DMS153 (cell line): ENCODE data around the gene TACC2.

ENCODE experiments used
- DNase-seq: peaks from one replicate; lab custom pipeline; 2025; lab: John Stamatoyannopoulos, UW

TACC2 gene

DNA sequence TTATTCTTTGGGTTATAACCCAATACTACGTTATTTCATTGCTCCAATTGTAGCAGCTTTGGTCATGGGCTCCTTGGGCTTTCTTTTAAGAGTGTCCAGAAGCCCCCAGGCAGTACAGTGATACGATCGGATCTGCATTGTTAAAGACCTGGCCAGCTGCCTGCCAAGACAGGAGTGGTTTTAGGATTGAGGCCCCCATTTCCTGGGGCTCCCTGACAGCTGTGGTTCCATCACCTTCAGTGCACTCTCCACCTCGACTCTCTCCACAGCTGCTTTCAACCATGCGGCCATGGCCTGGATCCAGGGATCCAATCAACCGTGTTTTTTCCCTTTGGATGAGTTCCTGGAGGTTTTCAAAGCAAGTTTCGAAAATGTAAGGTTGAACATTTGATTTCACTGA is 158.7 kb downstream of the TACC2 start:
- no peak for DNase-seq

DNA sequence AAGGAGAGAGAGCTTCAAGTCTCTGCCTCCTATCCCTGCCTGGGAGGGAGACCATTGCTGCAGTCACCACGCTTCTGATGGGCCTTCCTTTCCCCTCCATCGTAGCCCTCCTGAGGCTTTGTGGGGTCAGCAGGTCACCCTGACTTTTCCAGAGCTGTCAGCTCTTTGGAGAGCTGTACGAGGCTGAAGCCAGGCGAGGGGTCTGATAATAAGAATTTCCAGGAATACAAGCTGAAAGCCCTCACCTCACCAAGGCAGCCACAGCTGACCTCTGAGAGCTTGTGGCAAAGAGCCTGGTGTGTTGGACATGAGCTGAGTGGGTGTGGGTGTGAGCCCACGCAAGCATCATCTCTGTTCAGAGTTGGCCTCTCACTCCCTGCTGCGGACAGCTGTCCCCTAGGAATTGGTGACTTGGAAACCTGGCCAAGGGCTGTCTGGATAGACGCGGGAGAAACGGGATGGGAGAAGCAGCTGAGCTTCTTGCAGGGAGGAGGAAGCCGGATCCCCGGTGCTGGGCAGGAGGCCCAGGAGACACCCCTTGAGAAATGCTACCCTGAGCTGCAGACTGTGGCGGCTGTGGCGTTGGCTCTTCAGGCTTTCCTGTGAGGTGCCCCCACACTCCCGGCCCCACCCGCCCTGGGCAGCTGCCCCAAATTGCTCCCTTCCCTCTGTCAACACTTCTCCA is 160.1 kb downstream of the TACC2 start:
- no peak for DNase-seq

DNA sequence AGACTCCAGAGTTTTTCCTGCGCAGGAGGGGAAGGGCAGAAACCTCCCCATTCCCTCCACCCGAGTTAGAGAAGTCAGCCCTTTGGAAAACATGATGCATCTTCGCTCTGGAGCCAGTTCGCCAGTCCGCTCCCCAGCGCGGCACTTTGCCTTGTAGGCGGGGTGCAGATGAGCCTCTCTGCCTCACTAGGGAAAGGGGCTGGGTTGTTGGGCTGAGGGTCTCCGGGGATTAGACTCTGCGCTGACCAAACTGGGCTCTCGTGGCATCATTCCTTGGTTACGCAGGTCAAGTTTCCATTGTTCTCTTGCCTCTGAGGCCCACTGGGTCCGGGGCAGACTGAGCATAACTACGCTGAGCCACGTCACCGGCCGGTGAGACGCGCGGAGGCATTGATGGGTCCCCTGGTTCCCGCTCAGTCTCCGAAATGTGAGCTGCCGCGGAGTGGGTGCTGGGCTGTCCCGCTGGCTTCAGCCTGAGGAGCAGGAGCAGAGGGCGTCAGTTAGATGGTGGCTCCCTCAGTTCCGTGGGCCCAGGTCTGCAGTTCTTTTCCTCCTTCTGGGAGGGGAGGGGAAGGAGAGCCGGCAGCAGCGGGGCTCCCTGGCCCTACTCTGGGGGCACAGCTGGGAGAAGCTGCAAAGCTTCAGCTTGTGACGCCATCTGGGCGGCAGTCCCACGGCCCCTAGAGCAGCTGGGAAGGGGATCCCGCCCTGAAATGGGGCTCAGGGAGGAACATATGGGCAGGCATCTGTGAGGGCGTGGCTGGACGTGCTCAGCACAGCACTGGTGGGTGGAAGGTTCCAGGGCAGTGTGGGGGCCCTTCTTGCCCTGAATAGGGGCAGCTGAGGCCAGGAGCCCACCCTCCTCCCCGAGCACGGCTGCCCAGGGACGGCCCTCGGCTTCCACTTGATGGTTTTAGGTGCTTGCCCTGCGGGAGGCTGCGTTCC is 160.9 kb downstream of the TACC2 start:
- no peak for DNase-seq

DNA sequence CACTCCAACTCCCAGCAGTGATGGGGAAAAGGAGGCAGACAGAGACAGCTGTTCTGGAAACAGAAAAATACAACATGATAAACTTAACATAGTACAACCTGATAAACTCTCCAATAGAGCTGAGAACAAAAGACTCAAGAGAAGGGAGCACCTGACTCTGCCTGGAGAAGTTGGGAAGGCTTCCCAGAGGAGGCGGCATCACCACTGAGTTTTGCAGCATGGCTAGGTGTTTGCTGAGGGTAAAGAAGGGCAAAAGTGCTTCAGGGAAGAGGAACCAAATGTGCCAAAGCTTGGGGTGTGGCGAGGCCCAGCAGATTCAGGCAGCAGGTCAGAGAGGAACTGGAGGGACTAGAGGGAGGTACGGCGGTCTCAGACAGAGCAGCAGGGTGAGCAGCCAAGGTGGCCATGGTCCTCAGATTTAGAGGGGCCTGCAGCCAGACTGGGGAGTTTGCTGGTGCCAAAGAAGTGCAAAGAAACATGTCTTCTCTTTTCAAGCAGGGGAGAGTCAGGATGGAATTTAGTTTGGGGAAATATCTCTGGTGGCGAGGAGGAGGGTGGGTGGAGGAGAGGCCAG is 162.2 kb downstream of the TACC2 start:
- no peak for DNase-seq

DNA sequence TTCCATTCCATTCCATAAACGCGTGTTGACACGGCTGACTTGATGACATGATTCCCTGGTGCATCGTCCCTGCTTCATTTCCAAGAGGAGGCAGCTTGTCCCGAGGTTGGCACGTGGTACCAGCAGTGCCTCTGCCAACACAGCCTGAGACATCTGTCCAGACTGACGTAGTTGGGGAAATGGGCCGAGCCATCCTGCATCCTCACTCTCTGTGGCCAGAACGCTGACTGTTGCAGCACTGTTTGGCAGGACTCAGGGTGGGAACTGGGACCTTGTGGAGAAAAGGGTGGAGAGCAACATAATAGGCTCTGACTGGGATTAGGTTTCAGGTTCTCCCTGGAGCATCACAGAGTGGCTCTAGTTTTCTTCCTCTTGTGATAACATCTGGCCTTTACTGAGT is 163.6 kb downstream of the TACC2 start:
- peak; percentile 15 for DNase-seq

DNA sequence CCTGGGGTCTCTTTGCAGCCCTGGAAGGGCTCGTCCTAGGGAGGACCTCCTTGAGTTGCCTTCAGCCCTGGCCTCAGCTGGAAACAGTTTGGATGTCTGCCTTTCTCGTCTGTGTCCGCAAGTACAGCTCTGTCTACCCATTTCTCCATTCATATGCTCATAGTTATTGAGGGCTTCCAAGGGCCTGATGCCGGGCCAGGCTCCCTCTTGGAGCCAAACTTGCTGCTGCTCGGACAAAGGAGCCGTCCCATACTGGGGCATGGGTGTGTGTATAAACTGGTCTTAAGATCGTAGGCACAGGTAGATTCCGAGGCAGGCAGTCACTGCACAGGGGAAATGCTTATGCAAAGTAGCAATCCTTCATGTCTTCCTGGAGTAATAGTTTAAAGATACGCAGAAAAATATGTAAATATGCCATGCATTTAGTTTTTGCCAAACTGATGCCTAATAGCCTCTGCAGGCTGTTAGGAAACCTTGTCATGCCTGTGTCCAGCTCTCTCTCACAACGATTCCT is 165.1 kb downstream of the TACC2 start:
- no peak for DNase-seq

DNA sequence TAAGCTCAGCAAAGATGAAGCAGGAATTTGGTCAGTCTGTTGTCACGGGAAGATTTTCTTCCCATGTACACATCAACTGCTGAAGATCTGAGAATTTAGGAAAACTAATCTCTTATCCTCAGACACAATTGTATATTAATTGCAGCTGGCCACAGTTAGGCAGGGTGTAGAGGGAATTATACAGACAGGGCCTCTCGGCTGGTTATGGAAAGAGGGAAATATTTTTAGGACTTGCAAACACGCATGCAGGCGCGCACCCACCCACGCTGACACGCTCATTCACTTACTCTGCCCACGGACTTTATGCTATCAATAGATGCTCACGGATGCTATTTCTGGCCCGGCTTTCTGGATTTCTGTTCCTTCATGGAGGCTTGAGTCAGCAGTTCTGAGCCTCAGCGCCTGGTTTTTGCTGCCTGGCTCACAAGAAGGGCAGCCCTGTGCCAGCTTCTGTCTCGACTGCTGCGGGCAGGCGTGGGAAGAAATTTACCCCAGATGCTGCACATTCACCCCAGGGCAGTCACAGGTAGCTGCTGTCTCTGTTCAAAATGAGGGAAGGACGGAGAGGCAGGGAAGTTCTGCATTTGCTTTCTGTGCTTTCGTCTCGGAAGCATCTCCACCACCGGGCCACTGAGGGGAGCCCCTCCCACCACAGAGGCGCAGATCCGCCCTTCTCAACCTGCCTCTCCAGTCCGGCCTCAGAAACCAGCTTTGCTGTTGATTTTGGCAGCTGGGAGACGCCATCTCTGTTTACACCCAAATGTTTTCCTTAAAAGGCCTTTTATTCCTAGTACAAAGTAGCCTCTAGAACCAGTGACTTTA is 165.8 kb downstream of the TACC2 start:
- peak; percentile 60 for DNase-seq

DNA sequence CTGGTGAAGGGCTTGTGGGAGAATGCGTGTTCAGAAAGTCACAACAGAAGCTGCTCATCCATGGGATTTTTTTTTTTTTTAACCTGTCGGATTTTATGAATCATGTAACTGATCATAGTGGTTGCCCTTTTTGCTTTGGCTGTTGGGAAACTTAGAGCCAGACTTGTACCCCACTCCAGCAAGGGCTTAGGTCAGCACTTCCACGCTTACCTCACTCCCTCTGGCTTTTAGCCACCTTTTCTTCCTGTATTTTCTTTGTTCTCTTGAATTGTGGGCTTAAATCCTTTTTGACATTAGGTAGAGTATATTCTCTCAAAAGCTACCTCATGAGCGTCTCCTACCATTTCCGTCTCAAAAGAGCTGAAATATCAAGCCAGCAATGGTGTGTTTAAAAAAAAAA is 168.5 kb downstream of the TACC2 start:
- DNase-seq: no peak

DNA sequence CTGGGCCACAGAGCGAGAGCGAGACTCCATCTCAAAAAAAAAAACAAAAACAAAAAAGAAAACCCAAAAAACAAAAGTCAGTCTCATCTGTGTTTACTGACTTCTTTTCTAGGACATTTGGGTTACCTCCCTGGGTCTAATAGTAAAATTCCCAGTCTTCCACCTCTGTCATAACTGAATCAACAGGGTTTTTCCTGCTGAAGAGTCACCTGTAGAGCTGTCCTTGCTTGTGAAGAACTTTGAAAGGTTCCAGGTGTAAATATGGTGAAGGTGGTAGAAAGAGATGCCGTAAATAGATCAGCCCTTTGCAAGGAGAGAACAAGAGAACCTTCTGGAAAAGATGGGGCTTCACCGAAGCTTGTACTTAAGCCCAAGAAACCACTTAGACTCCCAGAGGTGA is 169.4 kb downstream of the TACC2 start:
- no peak for DNase-seq

DNA sequence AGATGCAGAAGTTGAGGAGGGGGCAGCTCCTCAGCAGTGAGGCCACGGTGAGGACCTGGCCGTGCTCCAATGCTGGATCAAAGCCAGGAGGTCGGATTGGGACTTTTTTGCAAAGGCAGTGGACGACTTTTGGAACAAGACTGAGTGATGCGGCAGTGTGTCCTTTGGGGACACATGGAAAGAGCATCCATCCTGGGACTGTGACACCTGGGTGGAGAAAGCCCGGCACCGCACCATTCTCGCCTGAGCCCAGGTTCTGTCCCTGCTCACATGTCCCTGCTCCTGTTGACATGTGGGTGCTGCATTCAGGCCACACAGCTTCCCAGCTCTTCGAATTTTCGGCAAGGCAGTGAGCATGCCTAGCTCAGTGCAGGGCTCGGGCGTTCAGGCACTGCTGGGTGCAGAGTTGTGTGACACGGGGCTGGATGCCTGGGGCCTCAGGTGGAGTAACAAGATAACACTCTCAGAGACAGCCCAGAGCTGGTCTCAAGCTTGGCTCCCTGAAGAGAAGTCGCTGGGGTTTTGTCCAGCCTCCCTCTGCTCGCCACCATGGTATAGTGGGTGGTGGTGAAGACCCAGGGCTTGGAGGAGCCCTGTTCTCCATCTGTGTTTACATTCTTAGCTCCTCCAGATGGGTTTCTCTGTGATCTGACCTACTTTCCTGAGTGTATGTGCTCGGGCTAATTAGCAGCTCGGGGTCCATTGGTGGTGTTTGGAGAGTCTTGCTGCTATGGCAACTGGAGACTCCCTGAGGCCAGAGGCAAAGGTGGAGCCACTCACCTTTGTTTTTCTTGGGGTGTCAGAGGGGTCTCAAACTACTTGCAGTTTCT is 170.4 kb downstream of the TACC2 start:
- no peak for DNase-seq

DNA sequence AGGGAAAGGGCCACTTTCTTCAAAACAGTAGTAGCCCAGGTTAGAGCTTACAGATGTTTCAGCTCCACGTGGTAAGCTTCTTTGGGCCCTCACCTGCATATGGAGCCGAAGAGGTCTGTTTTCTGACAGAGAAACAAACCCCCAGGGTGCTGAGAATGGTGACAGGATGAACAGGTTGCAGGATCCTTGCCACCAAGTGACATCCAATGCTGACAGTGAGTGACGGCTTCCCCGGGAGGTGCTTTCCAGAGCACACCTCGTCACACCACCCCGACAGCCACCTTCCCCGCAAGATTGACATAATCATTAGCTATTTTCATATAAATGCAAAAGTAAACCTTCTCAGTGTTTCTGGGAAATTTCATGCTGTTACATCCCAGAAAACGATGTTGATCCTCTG is 172.8 kb downstream of the TACC2 start:
- DNase-seq: no peak

DNA sequence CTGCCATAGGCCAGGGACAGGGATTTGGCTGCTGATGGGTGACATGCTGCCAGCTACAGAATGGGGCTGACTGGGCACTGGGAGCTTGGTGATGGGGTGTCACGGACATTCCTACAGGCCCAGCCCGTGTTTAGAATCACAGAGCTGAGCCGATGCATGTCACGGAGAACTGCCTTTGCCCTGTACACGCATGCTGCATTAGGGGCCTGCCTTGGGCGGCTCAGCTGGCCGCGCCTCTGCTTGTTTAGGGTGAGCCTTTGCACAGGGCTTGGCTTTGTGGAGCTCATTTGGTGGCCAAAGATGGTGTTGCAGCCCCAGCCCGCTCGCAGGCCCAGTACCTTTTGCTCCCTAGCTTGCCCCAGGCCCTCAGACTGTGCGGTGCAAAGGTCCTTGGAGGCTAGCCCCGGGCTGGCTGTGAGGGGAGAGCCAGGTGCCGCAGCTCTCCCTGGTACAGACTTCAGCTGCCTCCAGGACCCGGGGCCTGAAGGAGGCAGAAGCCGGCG is 173.8 kb downstream of the TACC2 start:
- peak; percentile 52 for DNase-seq

DNA sequence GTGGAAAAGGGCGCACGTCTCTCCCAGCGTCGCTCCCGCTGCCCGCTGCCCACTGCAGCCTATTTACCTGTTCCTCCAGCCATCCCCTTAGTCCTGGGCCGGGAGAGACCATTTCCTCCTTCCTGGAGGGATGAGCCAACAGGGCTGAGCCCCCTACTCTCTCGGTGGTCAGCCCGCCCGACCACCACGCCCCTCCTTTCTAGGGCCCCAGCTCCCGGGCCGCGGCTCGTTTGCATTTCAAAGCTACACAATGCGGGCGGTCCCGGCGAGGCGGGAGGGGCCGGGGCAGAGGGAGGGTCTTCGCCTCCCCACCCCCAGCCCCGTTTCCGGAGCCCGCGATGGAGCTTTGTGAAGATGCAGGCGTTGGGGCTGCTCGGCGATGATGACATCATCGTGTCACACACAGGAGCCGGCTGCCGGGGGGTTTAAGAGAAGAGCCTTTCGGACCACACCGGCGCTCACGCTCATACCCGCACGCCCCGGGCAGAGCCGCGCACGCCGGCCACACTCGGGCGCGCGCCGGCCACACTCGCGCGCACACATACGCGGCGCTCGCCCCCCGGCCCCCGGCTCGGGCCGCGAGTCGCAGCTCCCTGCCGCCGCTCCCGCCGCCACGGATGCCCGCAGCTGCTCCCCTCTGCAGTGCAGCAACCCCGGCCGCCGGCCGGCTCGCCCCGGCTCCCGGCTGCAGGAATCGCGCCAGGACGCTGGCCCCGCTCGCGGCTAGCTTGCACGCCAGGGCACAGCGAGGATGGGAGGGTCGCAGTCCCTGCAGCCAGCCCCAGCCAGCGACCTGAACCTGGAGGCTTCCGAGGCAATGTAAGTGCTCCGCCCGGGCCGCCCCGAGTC is 174.4 kb downstream of the TACC2 start:
- peak; percentile 55 for DNase-seq

DNA sequence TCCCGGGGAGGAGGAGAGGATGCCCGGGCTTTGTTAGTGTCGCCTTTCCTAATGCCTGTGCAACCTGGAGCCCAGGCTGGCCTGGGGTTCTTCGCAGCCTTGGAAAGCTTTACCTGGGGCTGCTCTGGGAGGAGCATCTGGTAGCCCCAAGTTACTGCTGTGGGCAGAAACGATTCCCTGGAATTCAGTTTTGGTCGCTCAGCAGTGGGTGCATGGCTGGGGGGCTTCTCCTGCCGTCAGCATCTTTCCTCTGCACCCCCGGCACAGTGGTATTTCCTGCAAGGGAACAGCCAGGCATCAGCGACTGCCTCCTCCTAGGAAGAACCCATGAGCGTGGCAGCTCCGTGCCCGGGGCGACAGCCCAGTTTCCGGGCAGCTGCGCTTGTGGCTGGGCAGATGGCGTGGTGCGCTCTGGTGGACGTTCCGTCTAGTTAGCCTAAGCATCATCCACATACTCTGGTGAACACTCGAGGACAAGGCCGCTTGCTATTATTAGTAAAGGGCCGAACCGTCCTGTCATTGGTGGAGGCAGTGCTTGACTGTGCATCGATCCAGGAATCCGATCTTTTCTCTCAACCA is 175.1 kb downstream of the TACC2 start:
- peak; percentile 64 for DNase-seq

DNA sequence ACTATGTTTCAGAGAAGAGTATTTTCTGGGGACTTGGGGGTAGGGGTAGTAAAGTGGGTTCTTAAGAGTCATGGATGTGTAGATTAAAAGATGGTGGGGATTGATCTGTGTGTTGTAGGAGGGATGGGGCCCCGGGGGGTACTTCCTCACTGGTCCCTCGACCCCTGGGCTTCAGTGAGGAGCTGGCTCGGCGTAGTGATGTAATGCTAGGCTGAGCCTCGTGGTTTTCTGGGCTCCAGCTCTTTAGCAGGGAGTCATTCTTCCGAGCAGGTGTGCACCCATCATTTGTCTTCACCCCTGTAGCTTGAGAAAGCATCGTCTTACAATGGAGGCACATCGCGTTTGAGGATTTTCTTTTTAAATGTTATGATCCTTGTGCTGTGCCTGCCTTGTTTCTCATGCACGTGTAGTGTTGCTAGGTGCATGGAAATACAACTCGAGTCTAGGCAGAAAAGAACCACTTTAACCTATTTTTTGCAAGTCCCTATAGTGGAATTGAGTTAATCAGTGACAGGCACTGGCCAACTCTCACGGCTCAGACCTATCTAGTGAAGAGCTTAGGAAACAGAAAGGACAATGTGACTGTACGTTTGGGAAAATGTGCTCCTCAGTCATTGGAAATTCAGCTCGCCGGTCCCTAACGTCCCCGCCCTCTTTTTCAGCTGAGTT is 176.0 kb downstream of the TACC2 start:
- peak; percentile 7 for DNase-seq

DNA sequence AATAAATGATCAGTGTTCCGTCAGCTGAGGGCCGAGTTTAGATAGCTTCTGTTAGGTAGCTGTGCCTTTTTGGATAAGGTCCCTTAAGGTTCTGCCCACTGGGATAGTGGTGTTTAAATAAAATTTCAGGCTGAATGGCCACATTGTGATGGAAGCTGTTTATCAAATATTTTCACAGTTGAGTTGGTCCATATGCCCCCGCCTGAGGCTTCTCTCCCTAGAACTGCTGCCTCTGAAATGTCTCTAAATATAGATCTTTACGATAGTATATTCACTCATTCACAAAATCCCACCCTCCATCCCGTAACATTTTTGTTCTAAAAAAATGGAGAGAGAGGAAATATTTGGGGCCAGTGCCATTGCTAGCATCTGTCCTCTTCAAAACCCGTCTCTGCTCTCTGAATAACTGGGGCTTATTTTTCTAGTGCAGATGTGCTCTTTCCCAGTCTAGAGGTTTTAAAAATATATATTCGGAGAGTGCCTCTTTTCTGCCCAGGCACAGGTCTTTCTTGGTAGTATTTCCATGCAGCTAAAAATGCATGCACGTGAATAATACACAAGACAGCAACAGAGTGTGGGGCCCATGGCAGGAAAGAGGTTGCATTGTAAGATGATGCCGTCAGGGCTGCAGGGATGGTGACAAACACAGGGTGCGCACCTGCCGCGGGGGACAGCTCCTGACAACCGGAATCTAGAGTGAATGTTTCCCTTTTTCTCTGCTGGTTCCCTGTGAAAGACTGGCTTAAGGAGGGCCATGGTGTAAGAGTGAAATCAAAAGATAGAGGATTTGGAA is 176.7 kb downstream of the TACC2 start:
- DNase-seq: no peak

DNA sequence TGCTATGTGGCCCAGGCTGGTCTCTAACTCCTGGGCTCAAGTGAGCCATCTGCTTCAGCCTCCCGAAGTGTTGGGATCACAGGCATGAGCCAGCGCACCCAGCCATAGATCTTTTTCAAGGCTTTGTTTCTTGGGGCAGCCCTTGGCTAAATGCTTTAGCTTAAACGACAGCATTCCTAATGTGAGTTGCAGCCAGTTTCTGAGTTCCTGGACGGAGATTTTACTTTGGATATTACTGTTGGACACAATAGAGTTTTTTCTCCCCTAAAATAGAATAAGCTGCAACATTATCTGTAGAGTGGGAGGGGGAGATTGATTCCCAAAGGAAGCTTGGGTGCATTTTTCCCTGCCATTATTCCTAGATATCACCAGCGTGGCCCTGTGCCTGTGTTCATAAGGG is 179.1 kb downstream of the TACC2 start:
- no peak for DNase-seq
